IPS-18c (cell line): ENCODE results near the gene RASA2.
"Not testable (repeated sequence)": the region's sequence is repeated elsewhere in the genome, so short reads cannot be mapped to it uniquely, and the experiment has no call there.

Source experiments
- H3K4me3 ChIP-seq: 2 replicates; pipeline ENCODE4 v1.7.0; 2013; ENCODE audit warnings: low read depth, mild to moderate bottlenecking, low read length, moderate library complexity; ENCODE audit not compliant: insufficient read depth
- H3K9me3 ChIP-seq: one replicate; pipeline ENCODE4 v1.6.1; 2013; ENCODE audit warnings: mild to moderate bottlenecking, low read length, moderate library complexity; ENCODE audit not compliant: control insufficient read depth, insufficient read depth

RASA2 gene

GRCh38 chr3:141578202-141578973, 91.6 kb downstream of the RASA2 start:
- Histone ChIP-seq H3K4me3 (no peak overlapping the region), H3K9me3 (no peaks in the 10 kb centered on the region)

- Histone ChIP-seq H3K4me3 (no peak overlapping the region), H3K9me3 (no peaks in the 10 kb centered on the region)
These were observed 107.5 kb downstream of the RASA2 start for GRCh38 chr3:141594357-141594756.

DNA sequence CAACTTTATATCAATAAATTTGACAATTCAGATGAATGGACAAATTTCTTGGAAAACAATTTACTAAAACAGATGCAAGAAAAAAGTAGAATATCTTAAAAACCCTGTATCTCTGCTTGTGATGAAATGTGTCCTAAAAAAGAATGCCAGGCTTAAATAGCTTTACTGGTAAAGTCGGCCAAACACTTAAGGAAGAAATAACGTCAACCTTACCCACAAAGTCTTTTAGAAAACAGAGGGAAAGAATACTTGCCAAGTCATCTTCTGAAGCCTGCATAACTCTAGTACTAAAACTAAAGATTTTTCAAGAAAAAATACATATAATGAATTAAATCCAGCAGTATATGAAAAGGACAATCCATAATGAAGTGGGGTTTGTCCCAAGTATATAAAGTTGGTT, 111.1 kb downstream of the RASA2 start:
- Histone ChIP-seq H3K9me3 (no peaks in the 10 kb centered on the region), H3K4me3 (no peak overlapping the region)

- Histone ChIP-seq H3K9me3 (no peaks in the 10 kb centered on the region), H3K4me3 (no peak overlapping the region)
These were observed 113.5 kb downstream of the RASA2 start for GRCh38 chr3:141600331-141600730.

DNA sequence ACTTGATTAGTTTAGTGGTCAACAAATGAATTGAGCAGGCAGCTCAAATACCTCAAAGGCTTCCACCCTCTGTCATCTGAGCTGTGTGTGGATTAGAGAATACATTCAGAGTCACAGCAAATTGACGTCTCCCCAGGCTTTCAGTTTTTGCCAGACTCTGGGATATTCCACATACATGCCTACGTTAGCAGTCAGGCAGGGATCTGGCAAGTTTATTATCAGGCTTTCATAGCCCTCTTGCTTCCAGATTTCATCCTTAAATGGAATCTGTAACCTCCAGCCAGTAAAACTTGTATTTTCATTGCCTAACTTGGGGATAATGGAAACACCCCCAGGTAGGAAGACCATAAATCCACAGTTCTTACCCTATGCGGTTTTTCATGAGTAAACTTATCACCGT, 115.9 kb downstream of the RASA2 start:
- Histone ChIP-seq H3K9me3 (no peaks in the 10 kb centered on the region), H3K4me3 (no peak overlapping the region)

GRCh38 chr3:141603473-141604035, 116.7 kb downstream of the RASA2 start:
- H3K4me3 ChIP-seq = no peak overlapping the region

DNA sequence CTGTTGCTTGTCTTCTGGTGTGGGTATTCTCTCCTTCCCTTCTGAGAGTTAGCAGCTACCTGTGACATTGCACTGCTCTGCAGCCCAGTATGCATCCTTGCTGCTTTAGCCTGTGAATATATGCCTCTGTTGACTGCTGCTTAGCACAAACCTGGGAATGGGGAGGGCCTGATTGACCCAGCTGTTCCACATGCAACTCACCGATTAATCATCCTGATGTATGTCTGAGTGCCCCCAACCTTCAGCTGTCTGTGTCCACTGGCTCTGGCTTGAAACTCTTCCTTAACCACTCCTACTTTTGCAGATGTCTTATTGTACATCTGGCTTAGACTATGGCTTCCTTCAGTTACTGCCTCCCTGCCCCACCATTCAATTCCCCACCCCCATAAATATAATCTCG, 119.1 kb downstream of the RASA2 start:
- Histone ChIP-seq H3K9me3 (no peaks in the 10 kb centered on the region), H3K4me3 (no peak overlapping the region)

More at GRCh38 chr3:141603473-141604035, 116.7 kb downstream of the RASA2 start:
- no peaks in the 10 kb centered on the region for H3K9me3 ChIP-seq

DNA sequence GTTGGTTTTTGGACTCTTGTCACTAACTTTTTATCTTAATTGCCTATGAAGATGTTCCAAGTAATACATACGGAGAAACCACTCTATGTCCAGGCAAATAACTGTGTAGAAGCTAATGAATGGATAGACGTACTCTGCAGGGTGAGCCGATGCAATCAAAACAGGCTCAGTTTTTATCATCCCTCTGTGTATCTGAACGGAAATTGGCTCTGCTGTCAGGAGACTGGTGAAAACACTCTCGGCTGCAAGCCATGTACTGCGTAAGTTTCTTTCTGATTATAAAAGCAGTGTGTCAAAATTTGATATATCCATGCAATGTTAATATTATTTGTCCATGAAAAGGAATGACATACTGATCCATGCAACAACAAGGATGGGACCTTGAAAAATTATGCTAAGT, 121.6 kb downstream of the RASA2 start:
- no peaks in the 10 kb centered on the region for H3K9me3 ChIP-seq
- no peak overlapping the region for H3K4me3 ChIP-seq

DNA sequence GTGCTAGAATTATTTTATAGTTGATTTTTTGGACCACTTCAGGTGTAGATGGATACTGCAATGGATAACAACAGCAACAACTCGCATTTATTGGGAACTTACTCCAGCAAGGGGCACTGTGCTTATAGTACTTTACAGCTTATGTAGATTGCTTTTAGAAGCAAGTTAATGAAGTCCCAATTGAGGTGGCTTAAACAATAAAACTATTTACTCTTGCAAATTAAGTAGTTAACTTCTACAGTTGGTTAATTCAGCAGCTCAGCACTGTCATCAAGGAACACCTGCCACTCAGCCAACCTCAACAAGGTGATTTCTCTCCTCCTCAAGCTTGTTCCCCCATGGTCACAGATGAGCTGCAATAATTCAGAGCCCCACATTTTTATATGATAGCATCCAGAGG, 124.1 kb downstream of the RASA2 start:
- no peak overlapping the region for H3K4me3 ChIP-seq
- no peaks in the 10 kb centered on the region for H3K9me3 ChIP-seq

DNA sequence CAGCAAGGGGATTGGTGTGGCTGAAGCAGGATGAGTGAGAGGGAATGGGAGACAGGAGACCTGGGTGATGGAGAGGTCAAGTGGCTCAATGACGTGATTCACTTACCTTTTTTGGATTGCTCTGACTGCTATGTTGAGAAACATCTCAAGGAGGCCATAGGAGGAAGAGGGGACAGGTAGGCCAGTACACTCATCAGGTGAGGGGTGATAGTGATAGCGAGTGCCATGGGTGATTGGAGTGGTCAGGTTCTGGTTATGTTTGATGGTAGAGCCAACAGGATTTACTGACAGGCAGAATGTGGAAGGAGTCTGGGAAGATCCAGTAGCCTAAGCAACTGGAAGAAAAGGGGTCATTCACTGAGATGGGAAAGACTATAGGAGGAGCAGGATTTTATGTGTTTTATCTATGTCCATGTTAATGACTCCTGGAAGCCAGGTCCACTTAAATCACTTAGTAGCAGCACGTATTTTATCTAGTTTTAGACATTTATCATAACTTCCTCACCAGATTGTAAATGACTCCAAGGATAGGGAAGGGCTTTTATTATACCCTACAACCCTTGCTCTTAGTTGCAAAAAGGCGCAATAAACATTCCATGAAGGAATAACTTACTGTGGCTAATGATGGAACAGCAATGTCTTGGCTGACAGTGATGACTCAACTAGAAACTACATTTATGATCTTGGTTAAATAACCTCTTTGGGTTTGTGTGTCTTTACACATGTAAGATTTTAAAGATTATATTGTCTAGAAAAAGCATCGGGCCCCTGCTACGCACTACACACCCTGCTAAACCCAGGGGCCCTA, 131.5 kb downstream of the RASA2 start:
- H3K4me3 ChIP-seq = no peak overlapping the region
- H3K9me3 ChIP-seq = no peaks in the 10 kb centered on the region

- H3K9me3 ChIP-seq = no peaks in the 10 kb centered on the region
- H3K4me3 ChIP-seq = no peak overlapping the region
These were observed 132.1 kb downstream of the RASA2 start for GRCh38 chr3:141618938-141619337.

DNA sequence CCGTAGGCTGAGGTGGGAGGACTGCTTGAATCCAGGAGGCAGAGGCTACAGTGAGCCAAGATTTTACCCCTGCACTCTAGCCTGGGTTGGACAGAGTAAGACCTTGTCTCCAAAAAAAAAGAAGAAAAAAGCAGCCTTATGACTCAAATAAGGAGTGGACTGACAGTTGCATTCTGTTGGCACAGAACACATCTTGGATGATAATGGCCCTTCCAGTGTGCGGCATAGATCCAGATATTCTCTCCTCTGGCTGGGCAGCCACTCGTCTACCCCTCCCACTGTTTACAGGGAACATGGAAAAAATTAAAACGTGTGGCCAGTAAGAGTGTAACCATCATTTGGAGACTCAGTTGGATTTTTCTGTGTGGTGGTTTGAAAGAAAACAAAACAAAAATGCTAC, 132.6 kb downstream of the RASA2 start:
- Histone ChIP-seq H3K9me3 (no peaks in the 10 kb centered on the region), H3K4me3 (no peak overlapping the region)

GRCh38 chr3:141623691-141624090, 136.9 kb downstream of the RASA2 start:
- no peak overlapping the region for H3K4me3 ChIP-seq
- H3K9me3 ChIP-seq = no peaks in the 10 kb centered on the region

DNA sequence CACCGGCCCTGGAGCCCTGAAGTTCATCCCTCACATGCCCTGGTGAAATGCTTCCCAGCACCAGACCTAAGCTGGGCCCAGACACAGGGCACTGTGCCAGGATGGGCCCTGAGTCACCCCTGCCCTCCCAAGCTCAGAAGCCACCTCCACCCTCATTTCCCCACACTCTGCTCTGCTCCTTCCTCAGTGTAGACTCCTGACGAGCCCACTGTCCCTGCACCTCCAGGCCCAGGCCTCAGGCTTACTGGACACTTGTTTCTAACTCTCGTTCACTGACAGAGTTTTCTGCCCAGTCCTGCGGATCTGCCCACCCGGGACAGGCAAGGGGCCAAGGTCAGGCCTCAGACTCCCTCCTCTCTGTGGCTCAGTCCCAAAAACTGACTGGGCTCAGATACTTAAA, 138.7 kb downstream of the RASA2 start:
- Histone ChIP-seq H3K9me3 (no peaks in the 10 kb centered on the region), H3K4me3 (no peak overlapping the region)

- not testable (repeated sequence) for H3K9me3 ChIP-seq, H3K4me3 ChIP-seq
These were observed 141.5 kb downstream of the RASA2 start for GRCh38 chr3:141628334-141628733.

GRCh38 chr3:141628868-141629441, 142.1 kb downstream of the RASA2 start:
- not testable (repeated sequence) for H3K9me3 ChIP-seq, H3K4me3 ChIP-seq

DNA sequence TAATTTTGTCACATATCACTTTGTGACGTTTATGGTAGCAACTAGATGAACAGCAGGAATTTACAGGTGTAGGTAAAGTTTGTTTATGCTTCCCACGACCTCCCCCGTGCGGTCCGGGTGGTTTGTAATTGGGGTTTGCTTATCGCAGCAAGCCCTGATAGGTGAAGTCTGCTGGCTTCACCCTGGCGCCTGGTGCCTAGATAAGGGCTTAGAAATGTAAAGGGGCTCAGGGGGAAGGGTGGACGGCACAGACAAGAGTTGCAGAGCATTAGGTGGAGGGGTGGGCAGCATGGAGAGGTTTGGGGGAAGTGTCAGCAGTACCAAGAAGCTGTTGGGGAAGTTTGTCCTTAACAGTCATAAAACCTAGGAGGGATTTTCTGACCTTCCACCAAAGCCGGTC, 143.1 kb downstream of the RASA2 start:
- no peak overlapping the region for H3K4me3 ChIP-seq
- H3K9me3 ChIP-seq = no peaks in the 10 kb centered on the region
